GM19043 (cell line): ENCODE results near the gene ZNF276.

Experiments used
- ATAC-seq: cut with Tn5 transposase; IDR thresholded peaks from one replicate; pipeline ENCODE4 v1.9.1; 2021; ENCODE audit warnings: low read depth; ENCODE audit not compliant: unreplicated experiment

ZNF276 gene

DNA sequence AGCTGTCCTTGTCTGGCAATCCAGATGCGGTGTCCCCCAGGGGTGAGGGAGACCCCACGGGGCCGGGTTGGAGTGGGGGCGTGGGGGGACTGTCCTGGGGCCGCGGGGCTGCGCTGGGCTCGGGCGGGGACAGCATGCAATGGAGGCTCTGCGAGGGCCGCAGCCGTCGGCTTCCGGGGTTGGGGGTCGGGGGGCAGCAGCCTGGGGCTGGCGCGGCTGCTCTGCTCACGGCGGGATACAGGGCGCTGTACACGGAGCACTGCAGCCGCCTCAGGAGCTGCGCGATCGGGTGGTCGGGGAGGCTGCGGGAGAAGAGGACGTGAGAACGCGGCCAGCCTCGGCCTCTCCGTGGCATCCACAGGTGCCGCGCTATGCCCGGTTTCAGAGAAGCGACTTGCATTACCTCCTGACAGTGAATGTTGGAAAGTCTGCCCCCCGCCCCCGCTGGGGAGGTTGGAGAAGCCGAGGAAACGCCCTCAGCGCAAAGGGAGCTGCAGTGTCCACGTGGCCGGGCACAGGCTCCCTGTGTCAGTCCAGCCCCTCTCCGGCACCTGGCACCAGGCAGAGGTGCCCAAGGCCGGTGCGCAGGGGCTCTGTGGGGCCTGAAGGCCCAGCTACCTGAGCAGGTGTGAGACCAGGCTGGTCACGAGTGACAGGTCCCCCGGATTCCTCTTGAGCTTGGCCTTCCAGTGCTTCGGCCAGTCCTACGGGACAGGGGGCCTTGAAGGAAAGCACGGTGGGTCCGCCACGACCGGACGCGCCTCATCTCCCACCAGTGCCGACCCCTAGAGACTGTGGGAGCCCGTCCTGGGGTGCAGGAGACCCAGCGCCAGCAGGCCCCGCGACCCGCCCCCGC, 10.4 kb upstream of the ZNF276 start:
- no peak for ATAC-seq

DNA sequence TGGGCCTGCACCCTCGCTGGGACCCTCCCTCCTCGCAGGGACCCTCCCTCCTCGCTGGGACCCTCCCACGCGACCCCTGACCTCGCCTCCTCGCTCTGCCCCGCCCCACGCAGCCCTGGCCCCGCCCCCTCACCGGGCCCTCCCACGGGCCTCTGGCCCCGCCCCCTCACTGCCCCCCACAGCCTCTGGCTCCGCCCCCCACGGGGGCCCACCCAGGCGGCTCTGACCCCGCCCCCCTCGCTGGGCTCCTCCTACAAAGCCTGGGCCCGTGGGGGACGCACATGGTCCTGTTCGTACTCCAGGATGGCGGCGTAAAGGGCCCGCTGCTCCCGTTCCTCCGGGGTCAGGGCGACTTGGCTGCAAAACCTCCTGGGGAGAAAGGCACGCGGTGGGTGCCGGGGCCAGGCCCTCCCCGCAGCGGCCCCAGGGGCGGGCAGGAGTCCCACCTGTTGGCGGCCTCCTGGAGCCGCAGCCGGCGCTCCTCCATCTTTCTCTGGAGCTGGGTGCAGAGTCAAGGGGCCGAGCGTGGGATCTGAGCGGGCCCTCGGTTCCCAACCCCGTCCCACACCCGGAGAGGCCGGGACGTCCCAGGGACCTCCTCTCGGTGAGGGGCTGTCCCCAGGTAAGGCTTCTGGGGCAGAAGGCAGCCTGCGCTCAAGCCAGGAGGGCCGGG, 9.6 kb upstream of the ZNF276 start:
- peak; percentile 50 for ATAC-seq

DNA sequence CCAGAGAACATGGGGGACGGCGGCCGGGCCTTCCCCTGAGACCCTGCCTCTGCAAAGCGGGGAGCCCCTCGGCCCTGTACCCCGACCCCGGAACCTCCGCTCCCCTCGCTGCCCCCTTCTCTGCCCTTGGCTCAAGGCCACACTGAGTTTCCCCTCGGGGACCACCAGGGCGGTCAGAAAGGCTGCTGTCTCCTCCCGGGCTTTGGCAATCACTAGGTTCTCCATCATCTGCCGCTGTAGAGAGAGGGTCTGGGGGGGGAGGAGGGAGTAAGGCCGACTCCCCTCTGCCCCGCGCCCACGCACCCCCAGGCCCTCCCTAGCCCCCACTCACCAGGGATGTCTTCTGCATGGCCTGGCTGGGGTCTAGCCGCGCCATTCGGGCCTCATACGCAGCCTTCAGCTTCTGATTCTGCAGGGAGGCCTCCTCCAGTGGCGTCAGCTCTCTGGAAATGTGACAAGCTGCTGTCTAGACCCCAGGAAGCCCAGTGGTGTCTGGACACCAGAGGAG, 9.0 kb upstream of the ZNF276 start:
- ATAC-seq: no peak

- ATAC-seq: no peak
These were observed 4.8 kb upstream of the ZNF276 start for GRCh38 chr16:89716493-89716892.

DNA sequence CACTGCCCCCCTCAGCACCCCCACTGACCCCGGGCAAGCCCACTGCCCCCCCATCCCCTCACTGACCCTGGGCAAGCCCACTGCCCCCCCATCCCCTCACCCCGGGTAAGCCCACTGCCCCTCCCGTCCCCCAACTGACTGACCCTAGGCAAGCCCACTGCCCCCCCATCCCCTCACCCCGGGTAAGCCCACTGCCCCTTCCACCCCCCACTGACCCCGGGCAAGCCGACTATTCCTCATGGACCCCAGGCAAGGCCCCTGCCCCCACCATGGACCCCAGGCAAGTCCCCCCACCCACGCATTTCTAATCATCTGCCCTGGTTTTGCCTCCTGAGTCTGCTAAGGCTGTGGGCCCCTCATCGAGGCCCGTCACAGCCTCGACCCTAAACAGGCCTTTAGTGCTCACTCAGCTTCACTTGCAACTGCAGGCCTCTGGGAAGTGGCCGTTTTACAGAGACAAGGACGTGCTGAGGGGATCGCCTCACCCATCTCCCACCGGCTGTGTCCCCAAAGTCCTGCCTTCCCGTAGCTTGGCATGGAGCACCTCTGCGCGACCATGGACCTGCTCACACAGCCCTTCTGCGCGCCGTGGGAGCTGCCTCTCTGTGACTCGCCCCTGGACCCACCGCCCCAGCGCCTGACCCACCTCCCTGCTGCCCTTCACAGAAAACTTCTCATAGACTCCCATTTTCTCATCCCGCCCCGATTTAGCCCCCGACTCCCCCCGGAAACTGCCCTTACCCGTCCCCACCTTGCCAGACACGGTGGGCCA, 4.2 kb upstream of the ZNF276 start:
- no peak for ATAC-seq

DNA sequence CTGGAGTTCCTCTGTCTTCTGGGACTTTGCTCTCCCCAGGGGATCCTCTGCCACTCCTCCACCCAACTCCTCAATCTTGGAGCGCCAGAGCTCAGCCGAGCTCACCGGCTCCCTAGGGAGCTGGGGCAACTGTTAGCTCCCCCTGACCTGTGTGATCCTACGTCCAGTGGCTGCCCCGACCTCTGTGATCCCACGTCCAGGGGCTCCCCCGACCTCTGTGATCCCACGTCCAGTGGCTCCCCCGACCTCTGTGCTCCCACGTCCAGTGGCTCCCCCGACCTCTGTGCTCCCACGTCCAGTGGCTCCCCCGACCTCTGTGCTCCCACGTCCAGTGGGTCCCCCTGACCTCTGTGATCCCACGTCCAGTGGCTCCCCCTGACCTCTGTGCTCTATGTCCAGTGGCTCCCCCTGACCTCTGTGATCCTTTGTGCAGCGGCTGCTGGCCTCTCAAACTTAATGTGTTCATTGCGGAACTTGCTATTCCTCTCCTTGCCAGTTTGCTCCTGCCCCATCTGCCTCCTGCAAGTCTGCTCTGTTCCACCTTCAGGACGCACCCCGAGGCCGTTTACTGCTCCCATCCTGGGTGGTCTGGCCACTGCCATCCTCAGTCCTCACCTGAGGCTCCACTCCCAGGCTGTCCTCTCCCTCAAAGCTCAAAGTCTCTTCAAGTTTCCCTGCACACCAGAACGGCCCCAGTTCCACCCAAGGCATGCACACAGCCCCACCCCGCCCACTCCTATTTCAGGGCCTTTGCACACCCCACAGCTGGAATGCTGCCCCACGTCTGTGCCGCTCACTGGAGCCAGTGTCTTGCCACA, 3.4 kb upstream of the ZNF276 start:
- no peak for ATAC-seq

DNA sequence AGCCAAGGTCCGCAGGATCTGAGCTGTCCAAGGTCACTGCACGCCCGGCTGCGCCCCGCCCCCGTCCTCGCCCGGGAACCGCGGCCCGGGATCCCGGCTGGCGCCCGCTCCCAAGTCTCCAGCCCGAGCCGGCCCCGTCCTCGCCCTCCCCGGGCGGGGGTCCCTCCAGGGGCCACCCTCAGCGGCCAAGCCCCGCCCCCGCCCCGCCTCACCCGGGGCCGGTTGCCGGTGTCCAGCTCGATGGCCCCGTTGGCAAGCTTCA, 855 bp upstream of the ZNF276 start:
- no peak for ATAC-seq

- ATAC-seq: no peak
These were observed 432 bp downstream of the ZNF276 start for GRCh38 chr16:89721546-89722391.

GRCh38 chr16:89722392-89723278, 1.3 kb downstream of the ZNF276 start:
- ATAC-seq: no peak

DNA sequence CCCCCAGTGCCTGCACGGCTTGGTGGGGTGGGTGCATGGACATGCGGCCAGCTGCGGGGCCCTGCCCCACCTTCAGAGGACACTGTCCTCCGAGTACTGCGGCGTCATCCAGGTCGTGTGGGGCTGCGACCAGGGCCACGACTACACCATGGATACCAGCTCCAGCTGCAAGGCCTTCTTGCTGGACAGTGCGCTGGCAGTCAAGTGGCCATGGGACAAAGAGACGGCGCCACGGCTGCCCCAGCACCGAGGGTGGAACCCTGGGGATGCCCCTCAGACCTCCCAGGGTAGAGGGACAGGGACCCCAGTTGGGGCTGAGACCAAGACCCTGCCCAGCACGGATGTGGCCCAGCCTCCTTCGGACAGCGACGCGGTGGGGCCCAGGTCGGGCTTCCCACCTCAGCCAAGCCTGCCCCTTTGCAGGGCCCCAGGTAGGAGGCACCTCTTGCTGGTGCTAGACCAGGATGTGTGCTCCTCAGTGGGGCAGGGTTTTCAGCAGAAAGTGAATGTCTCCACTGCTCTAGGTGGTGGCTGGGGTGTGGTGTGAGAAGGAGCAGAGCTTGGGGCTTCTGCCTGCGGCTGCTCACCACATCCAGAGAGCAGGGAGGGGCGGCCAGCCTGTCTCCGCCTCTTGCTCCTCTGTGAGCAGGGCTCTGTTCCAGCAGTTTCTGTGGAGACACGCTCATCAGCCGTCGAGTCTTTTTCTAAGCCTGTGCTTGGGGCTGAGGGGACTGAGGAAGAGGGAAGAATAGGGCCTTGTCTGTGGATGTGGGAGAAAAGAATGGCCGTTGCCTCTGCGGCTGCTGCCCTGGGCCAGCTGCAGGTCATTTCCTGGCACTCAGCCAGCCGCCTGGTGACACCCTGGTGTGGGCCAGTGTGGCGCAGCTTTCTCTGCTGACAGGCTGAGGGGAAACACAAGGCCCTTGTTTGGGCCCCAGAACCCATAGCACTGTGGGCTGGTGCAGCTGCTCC, 2.2 kb downstream of the ZNF276 start:
- ATAC-seq: no peak

GRCh38 chr16:89727406-89728120, 6.2 kb downstream of the ZNF276 start:
- ATAC-seq: no peak

GRCh38 chr16:89729293-89729692, 8.0 kb downstream of the ZNF276 start:
- no peak for ATAC-seq

DNA sequence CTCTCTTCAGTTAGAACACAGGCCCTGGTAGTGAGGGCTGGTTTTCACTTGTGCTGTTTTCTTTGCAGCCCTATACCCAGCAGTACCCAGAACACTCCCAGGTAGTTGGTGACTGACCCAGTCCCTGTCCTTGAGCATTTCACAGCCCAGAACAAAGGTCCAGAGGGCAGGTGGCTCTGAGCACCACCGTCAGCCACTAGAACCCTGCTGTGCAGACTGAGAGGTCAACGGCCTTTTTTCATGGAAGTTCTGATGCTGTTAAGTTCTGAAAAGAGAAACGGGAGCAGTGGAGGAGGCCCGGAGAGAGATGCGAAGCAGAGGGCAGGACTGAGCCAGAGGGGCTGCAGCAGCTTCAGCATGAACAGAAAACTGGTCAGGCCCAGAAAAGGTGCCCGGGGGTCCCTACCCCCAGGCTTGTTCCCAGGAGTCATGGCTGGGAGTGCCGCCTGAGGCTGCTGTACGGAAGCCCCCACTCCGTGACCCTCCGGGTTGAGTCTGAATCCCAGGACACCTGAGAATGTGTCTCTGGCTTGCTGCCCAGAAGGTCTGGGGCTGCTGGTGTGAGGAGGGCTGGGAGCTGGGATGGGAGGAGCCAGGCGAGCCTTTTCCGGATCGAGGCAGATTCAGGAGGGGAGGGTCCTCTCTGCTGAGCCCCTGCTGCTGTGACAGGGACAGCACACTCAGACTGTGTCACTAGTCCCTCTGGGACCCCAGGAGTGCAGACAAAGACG, 8.7 kb downstream of the ZNF276 start:
- ATAC-seq: no peak

- no peak for ATAC-seq
These were observed 9.4 kb downstream of the ZNF276 start for GRCh38 chr16:89730610-89731234.

DNA sequence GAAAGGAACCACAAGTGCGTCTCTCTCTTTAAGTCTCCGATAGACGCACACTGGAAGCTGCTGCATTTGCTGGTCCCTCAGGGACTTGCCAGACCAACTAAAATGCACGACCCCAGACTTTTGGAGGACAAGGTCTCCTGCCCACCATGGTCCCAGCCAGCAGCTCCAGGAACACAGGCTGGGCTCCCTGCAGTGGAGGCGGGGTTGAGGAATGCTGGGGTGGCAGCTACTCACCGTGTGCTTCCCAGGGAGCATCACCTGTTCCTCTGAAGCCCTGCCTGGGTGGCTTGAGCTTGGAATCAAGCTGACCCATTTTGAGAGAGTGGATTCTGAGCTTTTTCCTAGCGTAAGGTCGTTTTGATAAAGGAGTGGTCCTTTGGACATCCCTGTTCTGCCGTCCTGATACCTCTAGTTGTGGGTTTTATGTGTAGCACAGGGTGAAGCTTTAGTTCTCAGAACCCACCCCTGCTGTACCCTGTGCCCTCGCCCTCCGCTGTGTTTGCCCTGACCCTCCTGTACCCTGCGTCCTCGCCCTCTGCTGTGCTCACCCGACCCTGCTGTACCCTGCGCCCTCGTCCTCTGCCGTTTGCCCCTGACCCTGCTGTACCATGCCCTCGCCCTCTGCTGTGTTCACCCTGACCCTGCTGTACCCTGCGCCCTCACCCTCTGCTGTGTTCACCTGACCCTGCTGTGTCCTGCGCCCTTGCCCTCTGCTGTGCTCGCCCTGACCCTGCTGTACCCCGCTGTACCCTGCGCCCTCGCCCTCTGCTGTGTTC, 11.0 kb downstream of the ZNF276 start:
- no peak for ATAC-seq
